Left ventricle myocardium inferior (tissue), 1 donor: ENCODE results near the gene DDC. TPM values are rescaled to one million over a fixed set of nuclear protein-coding genes. Genes with fewer than 3 reads are reported as not detected.

Source experiments
- DNase-seq: peaks from one replicate; pipeline ENCODE4 v3.0.0-alpha.2; 2020
- H3K27ac ChIP-seq: fragments of 200-600 bp; replicated peaks from 2 replicates; pipeline ENCODE4 v1.8.0; 2021
- H3K27me3 ChIP-seq: fragments of 200-600 bp; 2 replicates; pipeline ENCODE4 v1.8.0; 2021; ENCODE audit warnings: low read depth
- H3K36me3 ChIP-seq: fragments of 200-600 bp; 2 replicates; pipeline ENCODE4 v1.8.0; 2021
- H3K4me1 ChIP-seq: fragments of 200-600 bp; 2 replicates; pipeline ENCODE4 v1.8.0; 2021
- H3K4me3 ChIP-seq: fragments of 200-600 bp; 2 replicates; pipeline ENCODE4 v1.8.0; 2021; ENCODE audit warnings: mild to moderate bottlenecking, moderate library complexity
- H3K9me3 ChIP-seq: fragments of 200-600 bp; replicated peaks from 2 replicates; pipeline ENCODE4 v1.8.0; 2021
- CTCF ChIP-seq: fragments of 200-600 bp; IDR thresholded peaks from 2 replicates; pipeline ENCODE4 v1.8.0; 2021; ENCODE audit warnings: antibody characterized with exemption, mild to moderate bottlenecking, borderline replicate concordance
- intact Hi-C: fragments of 100-400 bp; cut with micrococcal nuclease; formaldehyde crosslinking; loops from one replicate; pipeline ENCODE4 v1.11.0; 2022
- total RNA-seq: library from RNA; stranded (reverse); fragmentation: NEBNext Ultra II Directional; extraction: Animal tissue kit (Norgen Biotek cat#: 25700); gene quantifications from one replicate; pipeline ENCODE4 v1.2.1, GENCODE V29; 2021
- donor health status: DM: no; HTN: yes; CAD: no; lungs with severe emphysema.

DDC gene
- total RNA-seq, 1 donor from 2014 or later, result not detected

GRCh38 chr7:50475340-50475739, 89.9 kb downstream of the DDC start:
- intact Hi-C loops, result loop anchor here (10.0 kb wide), 1 partner anchor 199 kb away; no protein-coding TSS in a partner anchor
- Histone ChIP-seq H3K36me3 (no peaks in the 10 kb centered on the region), H3K4me3 (no peak overlapping the region), H3K27ac (no peak overlapping the region), H3K27me3 (peaks cover 22% of the 10 kb centered on the region), H3K9me3 (no peaks in the 10 kb centered on the region), H3K4me1 (no peaks in the 10 kb centered on the region)
- TF ChIP-seq CTCF, result no peak
- DNase-seq, result no peak

DNA sequence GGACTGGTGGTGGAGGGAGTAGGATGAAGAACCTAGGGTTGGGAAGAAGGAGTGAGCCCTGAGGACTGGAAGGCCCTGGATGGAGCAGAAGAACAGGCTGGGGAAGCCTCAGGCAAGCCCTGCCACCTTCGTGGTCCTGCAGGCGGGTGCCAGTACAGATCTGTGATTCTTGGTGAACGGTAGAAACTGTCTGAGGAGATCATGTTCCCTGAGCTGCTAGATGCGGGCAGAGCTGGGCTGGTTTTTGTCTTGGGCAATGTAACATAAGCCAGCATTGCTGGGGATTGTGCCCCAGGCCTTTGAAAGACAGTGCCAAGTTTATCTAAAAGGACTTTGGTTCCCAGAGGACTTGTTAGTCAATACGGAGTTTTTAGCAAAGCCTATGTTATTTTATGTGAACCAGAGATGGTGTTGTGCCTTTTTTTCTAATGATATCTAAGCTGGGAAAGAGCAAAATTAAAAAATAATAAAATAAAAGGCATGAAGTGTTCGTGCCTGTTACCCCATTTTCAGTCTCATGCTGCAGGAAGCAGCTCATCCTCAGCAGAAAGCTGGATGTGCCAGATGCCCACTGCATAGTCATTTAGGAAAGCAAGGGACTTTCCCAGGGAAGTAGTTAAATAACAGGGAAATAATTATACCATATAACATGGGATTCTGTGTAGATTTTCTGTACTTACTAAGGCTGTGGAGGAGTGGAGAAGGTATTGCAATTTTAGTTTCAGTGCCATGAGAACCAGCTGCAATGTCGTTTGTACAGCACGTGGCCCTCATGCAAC, 90.6 kb downstream of the DDC start:
- Histone ChIP-seq H3K4me3 (no peak overlapping the region), H3K9me3 (no peaks in the 10 kb centered on the region), H3K4me1 (no peaks in the 10 kb centered on the region), H3K27me3 (peaks cover 19% of the 10 kb centered on the region), H3K36me3 (no peaks in the 10 kb centered on the region), H3K27ac (no peak overlapping the region)
- DNase-seq, result no peak
- no peak for TF ChIP-seq CTCF
- intact Hi-C loops, result loop anchor here (10.0 kb wide), 1 partner anchor 200 kb away; no protein-coding TSS in a partner anchor

- DNase-seq, result no peak
- Histone ChIP-seq H3K27ac (no peak overlapping the region), H3K27me3 (peaks cover 16% of the 10 kb centered on the region), H3K36me3 (no peaks in the 10 kb centered on the region), H3K4me3 (no peak overlapping the region), H3K9me3 (no peaks in the 10 kb centered on the region), H3K4me1 (no peaks in the 10 kb centered on the region)
- intact Hi-C loops, result loop anchor here (10.0 kb wide), 1 partner anchor 201 kb away; no protein-coding TSS in a partner anchor
- no peak for TF ChIP-seq CTCF
These were observed 91.7 kb downstream of the DDC start for GRCh38 chr7:50473531-50473930.

GRCh38 chr7:50472427-50472826, 92.8 kb downstream of the DDC start:
- Histone ChIP-seq H3K4me1 (peaks cover 6% of the 10 kb centered on the region), H3K4me3 (no peak overlapping the region), H3K27ac (no peak overlapping the region), H3K9me3 (no peaks in the 10 kb centered on the region), H3K27me3 (peaks cover 19% of the 10 kb centered on the region), H3K36me3 (no peaks in the 10 kb centered on the region)
- TF ChIP-seq CTCF, result no peak
- DNase-seq, result no peak
- intact Hi-C loops, result loop anchor here (10.0 kb wide), 1 partner anchor 202 kb away; no protein-coding TSS in a partner anchor

DNA sequence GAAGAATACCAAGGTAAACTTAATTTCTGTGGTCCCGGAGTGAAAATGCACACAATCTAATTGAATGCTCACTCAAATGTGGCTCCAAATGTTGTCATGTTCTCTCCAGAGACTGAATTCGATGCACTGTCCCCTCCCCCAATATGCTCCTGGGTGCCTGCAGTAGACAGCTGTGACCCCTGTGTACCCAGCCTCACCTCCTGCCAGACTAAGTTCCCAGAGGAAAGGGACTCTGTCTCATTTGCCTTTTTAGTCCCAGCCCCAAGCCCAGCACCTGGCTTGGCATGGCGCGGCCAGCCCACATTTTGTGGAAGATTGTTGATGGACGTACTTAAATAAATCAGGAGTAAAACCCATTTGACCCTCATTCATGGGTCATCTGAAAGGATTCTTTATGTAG, 93.2 kb downstream of the DDC start:
- TF ChIP-seq CTCF, result no peak
- intact Hi-C loops, result loop anchor here (10.0 kb wide), 1 partner anchor 203 kb away; no protein-coding TSS in a partner anchor
- Histone ChIP-seq H3K27me3 (peaks cover 19% of the 10 kb centered on the region), H3K9me3 (no peaks in the 10 kb centered on the region), H3K4me1 (peaks cover 6% of the 10 kb centered on the region), H3K4me3 (no peak overlapping the region), H3K27ac (no peak overlapping the region), H3K36me3 (no peaks in the 10 kb centered on the region)
- no peak for DNase-seq
